Parathyroid adenoma (tissue), 2 donors: Measurements from ENCODE around the gene HOXC11.

Experiments
- H2AFZ ChIP-seq: fragments of 300-600 bp; sonication (generic); one replicate; pipeline ENCODE4 v1.7.0; 2017; ENCODE audit warnings: antibody characterized with exemption, mild to moderate bottlenecking
- H3K27ac ChIP-seq: fragments of 300-600 bp; sonication (generic); one replicate; pipeline ENCODE4 v1.7.0; 2017
- H3K27me3 ChIP-seq: fragments of 300-600 bp; sonication (generic); one replicate; pipeline ENCODE4 v1.7.0; 2017; ENCODE audit warnings: low read length; ENCODE audit not compliant: control insufficient read depth, insufficient read depth
- H3K36me3 ChIP-seq: fragments of 300-600 bp; sonication (generic); one replicate; pipeline ENCODE4 v1.7.0; 2017; ENCODE audit warnings: low read length; ENCODE audit not compliant: control insufficient read depth, insufficient read depth
- H3K4me1 ChIP-seq: fragments of 300-600 bp; sonication (generic); one replicate; pipeline ENCODE4 v1.7.0; 2017; ENCODE audit warnings: control low read depth
- H3K4me2 ChIP-seq: fragments of 300-600 bp; sonication (generic); one replicate; pipeline ENCODE4 v1.7.0; 2017; ENCODE audit warnings: low read length
- H3K4me3 ChIP-seq: fragments of 300-600 bp; sonication (generic); one replicate; pipeline ENCODE4 v1.7.0; 2017; ENCODE audit warnings: low read depth, low read length
- H3K79me2 ChIP-seq: fragments of 300-600 bp; sonication (generic); one replicate; pipeline ENCODE4 v1.7.0; 2017; ENCODE audit warnings: control low read depth
- H3K9ac ChIP-seq: fragments of 300-600 bp; sonication (generic); one replicate; pipeline ENCODE4 v1.7.0; 2017; ENCODE audit warnings: mild to moderate bottlenecking
- H3K9me3 ChIP-seq: fragments of 300-600 bp; sonication (generic); one replicate; pipeline ENCODE4 v1.7.0; 2017; ENCODE audit warnings: low read length; ENCODE audit not compliant: control insufficient read depth
- CTCF ChIP-seq: fragments of 300-600 bp; sonication (generic); IDR thresholded peaks from one replicate; pipeline ENCODE4 v1.7.0; 2017; ENCODE audit warnings: antibody characterized with exemption, mild to moderate bottlenecking
- donor health status: primary hyperparathyroidism.

The HOXC11 gene

GRCh38 chr12:54019091-54019811, 46.3 kb downstream of the HOXC11 start:
- no peak overlapping the region for H3K27ac ChIP-seq

GRCh38 chr12:54019924-54020590, 47.1 kb downstream of the HOXC11 start:
- Histone ChIP-seq H3K9me3 (no peaks in the 10 kb centered on the region), H3K4me2 (no peak overlapping the region), H3K79me2 (no peaks in the 10 kb centered on the region), H3K4me3 (no peak overlapping the region), H3K27me3 (peaks cover 21% of the 10 kb centered on the region), H3K36me3 (no peaks in the 10 kb centered on the region), H3K27ac (no peak overlapping the region), H3K4me1 (no peaks in the 10 kb centered on the region), H3K9ac (no peak overlapping the region), H2AFZ (no peak overlapping the region)
- no peak for TF ChIP-seq CTCF

More at GRCh38 chr12:54019091-54019811, 46.3 kb downstream of the HOXC11 start:
- Histone ChIP-seq H3K36me3 (no peaks in the 10 kb centered on the region), H3K27me3 (peaks cover 21% of the 10 kb centered on the region), H3K4me1 (no peaks in the 10 kb centered on the region), H3K9me3 (no peaks in the 10 kb centered on the region), H3K9ac (no peak overlapping the region), H2AFZ (no peak overlapping the region), H3K4me2 (no peak overlapping the region), H3K79me2 (no peaks in the 10 kb centered on the region), H3K4me3 (no peak overlapping the region)
- no peak for TF ChIP-seq CTCF

- Histone ChIP-seq H3K4me2 (no peak overlapping the region), H2AFZ (no peak overlapping the region), H3K27me3 (peaks cover 14% of the 10 kb centered on the region), H3K36me3 (no peaks in the 10 kb centered on the region), H3K9me3 (no peaks in the 10 kb centered on the region), H3K79me2 (no peaks in the 10 kb centered on the region), H3K9ac (no peak overlapping the region), H3K27ac (no peak overlapping the region), H3K4me3 (no peak overlapping the region), H3K4me1 (no peaks in the 10 kb centered on the region)
- no peak for TF ChIP-seq CTCF
Observed at GRCh38 chr12:54020591-54021405, 47.9 kb downstream of the HOXC11 start.

GRCh38 chr12:54021432-54022013, 48.6 kb downstream of the HOXC11 start:
- H3K9me3 ChIP-seq = no peaks in the 10 kb centered on the region
- no peaks in the 10 kb centered on the region for H3K79me2 ChIP-seq
- no peak overlapping the region for H3K4me3 ChIP-seq
- H3K36me3 ChIP-seq = no peaks in the 10 kb centered on the region
- H3K4me1 ChIP-seq = no peaks in the 10 kb centered on the region
- peaks cover 10% of the 10 kb centered on the region for H3K27me3 ChIP-seq
- no peak overlapping the region for H2AFZ ChIP-seq
- H3K9ac ChIP-seq = no peak overlapping the region
- H3K27ac ChIP-seq = no peak overlapping the region
- TF ChIP-seq CTCF = no peak
- H3K4me2 ChIP-seq = no peak overlapping the region
